Retinal pigment epithelial cell (primary cell): ENCODE data around the gene FNDC11.

Experiments
- DNase-seq: peaks from one replicate; pipeline ENCODE4 v3.0.0-alpha.2; 2010; ENCODE audit warnings: low read depth
- H3K4me3 ChIP-seq: 2 replicates; pipeline ENCODE4 v1.5.1; 2011; ENCODE audit warnings: mild to moderate bottlenecking, low read length, control low read depth, moderate library complexity
- TF ChIP-seq, protein P1 (sequence below): conservative IDR thresholded peaks from 2 replicates; pipeline ENCODE4 v1.5.1; 2011; ENCODE audit warnings: low read depth, low read length, control low read depth, inconsistent platforms

FNDC11 gene

GRCh38 chr20:63553933-63554290 lies at the start of gene FNDC11:
Gene FNDC11, plus strand, starts transcription at chr20:63554159. Its CDS starts 1,505 bp downstream, at chr20:63555664.
- no peak for DNase-seq
- H3K4me3 ChIP-seq: peak within 1 kb of the TSS; percentile 60
- TF ChIP-seq, protein P1, sequence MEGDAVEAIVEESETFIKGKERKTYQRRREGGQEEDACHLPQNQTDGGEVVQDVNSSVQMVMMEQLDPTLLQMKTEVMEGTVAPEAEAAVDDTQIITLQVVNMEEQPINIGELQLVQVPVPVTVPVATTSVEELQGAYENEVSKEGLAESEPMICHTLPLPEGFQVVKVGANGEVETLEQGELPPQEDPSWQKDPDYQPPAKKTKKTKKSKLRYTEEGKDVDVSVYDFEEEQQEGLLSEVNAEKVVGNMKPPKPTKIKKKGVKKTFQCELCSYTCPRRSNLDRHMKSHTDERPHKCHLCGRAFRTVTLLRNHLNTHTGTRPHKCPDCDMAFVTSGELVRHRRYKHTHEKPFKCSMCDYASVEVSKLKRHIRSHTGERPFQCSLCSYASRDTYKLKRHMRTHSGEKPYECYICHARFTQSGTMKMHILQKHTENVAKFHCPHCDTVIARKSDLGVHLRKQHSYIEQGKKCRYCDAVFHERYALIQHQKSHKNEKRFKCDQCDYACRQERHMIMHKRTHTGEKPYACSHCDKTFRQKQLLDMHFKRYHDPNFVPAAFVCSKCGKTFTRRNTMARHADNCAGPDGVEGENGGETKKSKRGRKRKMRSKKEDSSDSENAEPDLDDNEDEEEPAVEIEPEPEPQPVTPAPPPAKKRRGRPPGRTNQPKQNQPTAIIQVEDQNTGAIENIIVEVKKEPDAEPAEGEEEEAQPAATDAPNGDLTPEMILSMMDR: no peak

GRCh38 chr20:63504642-63505041 lies 49.3 kb upstream of the FNDC11 start:
- TF ChIP-seq, protein P1: no peak
- DNase-seq: no peak
- H3K4me3 ChIP-seq: no peak overlapping the region

- TF ChIP-seq, protein P1: no peak
- no peak for DNase-seq
- no peak overlapping the region for H3K4me3 ChIP-seq
Measured at GRCh38 chr20:63505281-63505680, 48.7 kb upstream of the FNDC11 start.

DNA sequence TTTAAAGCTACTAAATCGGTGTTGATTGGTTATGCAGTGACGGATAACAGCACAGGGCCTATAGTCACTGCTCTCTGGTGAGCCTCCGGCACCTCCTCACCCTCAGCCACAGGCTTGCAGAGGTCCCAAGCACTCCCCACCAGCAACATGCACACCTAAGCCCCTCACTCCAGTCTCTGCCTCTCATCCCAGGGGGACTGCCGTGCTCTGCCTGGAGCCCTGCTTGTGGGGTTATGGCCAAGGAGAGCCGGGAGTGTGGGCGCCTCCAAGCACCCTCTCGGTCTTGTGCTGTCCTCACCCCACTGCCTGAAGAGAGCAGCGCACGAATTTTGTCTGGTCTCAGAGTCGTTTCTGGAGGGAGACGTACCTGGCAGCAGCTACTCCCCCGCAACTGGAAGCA lies 48.2 kb upstream of the FNDC11 start:
- no peak overlapping the region for H3K4me3 ChIP-seq
- DNase-seq: no peak
- TF ChIP-seq, protein P1: no peak

- no peak for DNase-seq
- no peak overlapping the region for H3K4me3 ChIP-seq
- TF ChIP-seq, protein P1: no peak
Measured at GRCh38 chr20:63507083-63507743, 46.7 kb upstream of the FNDC11 start.

GRCh38 chr20:63508072-63508768 lies 45.7 kb upstream of the FNDC11 start:
- TF ChIP-seq, protein P1: no peak
- H3K4me3 ChIP-seq: no peak overlapping the region
- no peak for DNase-seq

- no peak overlapping the region for H3K4me3 ChIP-seq
- DNase-seq: no peak
- TF ChIP-seq, protein P1: no peak
Measured at GRCh38 chr20:63509088-63509564, 44.8 kb upstream of the FNDC11 start.
